Raji (cell line): ENCODE data around the gene ABHD12B.

Experiments used
- POLR2A ChIP-seq: IDR thresholded peaks from 2 replicates; pipeline ENCODE4 v1.6.1; 2011; ENCODE audit warnings: low read depth, low read length, control low read depth; ENCODE audit not compliant: insufficient read depth

ABHD12B gene

DNA sequence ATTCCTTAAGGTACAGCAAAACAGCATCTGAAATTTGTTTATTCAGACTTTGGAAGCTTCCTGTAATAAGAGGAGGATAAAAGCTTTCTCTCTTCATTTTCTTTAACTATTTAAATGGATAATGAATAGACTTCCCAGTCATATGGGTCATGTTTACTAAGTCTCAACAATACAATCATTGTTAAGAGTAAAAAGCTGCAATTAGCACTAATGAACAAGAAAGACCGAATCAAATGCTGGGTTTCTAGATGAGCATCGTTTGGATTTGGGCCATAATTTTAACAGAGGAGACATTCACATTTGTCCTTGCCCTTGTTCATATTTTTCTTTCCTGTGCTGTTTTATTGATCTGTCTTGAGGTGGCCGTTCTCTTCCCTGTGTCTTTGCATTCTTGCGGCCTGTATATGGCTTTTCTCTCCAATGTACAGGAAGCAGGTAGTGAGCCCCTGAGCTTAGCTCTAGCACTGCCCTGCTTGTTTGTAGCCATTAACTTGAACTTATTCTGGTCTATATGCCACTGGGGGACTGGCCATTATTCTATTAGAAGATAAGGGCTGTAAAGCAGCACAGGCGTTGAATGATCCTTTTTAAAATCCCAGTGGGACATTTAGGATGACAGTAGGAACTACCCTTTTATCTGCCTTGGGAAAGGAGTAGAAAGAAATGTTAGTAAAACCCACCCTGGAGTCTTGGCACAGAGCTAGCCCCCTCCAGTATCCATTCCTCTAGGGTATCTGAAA is 34.6 kb downstream of the ABHD12B start:
- TF ChIP-seq POLR2A, result no peak

DNA sequence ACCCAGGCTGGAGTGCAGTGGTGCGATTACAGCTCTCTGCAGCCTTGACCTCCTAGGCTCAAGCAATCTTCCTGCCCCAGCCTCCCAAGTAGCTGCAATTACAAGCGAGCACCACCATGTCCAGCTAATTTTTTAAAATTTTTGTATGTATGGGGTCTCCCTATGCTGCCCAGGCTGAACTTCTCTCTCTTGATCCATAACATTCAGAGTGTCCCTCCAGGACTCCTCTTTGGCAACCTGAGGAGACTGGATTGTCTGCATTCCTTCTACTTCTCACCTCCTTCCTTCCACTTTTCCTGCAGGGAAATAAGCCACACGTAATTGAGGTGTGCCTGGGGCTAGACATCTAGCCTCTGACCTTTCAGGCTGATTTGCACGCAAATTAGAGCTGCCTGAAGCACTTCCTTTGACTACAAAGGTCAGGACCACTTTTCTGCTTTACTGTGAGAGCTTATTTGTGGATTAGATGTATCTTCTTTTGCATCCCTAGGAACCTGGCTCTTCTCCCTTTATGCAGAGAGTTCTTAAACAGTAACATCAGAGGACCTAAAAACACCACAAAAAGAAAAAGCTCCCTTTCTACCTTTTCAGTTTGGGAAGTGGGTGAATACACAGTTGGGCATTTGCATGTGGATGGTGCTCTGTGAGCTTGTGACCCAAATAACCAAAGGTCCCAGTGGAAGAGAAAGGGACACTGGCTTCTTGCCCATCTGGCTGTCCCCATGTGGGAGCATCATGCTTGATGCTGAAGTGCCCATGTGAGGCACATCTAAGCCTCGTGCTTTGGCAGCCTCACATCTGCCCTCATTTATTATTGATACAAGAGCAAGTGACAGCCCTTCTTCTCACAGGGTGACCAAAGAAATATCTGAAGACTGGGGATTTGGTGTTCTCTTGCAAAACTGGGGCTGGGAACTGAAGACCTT is 38.9 kb downstream of the ABHD12B start:
- TF ChIP-seq POLR2A, result no peak

DNA sequence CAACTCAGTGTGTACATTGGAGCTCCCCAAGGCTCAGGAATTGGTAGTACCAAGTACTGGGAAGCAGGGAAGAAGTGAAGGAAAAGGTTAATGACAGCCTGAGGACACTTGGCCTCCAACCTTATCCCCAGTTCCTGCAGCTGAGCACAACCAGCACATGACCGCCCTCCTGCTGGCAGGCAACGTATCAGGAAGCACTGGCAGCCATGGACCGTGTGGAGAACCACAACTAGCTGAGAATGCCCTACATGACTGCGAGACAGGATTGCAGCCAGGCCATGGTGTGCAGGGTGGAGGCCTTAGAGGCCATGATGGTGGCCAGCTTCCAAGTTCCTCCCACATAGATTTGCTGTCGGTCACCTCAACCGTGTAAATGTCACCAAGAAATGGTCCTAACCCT is 45.6 kb downstream of the ABHD12B start:
- TF ChIP-seq POLR2A, result no peak

DNA sequence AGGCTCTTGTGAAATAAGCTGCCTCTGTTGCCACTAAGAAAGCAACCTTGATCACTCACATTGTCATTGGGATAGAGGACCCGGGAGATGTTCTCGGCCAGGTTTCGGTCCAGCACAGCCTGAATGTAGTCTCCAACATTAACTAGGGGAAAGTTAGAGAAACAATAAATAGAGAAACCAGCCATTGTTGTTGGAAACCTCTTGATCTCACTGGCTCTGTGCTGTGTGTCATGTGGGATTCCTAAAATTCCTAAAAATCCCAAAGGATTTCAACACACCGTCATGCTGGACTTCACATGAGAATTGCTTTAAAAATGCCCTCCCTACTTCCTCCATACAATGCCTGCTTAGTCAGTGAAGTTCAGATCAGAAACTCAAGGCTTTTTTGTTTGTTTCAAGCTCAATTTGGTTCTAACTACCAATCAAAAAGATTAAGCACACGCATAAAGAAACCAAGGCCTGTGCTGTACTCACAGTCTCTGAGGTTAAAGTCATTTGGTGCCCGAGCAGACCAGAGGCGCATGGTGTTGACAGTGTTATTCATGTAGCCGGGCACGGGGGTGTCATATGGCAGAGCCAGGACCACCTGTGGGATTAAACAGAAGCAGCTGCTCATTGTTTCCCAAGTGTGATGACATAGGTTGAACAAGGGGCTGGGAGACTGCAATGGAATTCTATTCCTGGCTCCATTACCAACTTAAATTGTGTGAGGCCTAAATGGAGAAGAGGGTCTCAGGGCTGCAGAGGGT is 48.8 kb downstream of the ABHD12B start:
- TF ChIP-seq POLR2A, result no peak

GRCh38 chr14:50922803-50923202 is 51.0 kb downstream of the ABHD12B start:
- no peak for TF ChIP-seq POLR2A

- TF ChIP-seq POLR2A, result no peak
Observed at GRCh38 chr14:50924236-50924635, 52.4 kb downstream of the ABHD12B start.

- TF ChIP-seq POLR2A, result no peak
Observed at GRCh38 chr14:50924843-50925242, 53.0 kb downstream of the ABHD12B start.

DNA sequence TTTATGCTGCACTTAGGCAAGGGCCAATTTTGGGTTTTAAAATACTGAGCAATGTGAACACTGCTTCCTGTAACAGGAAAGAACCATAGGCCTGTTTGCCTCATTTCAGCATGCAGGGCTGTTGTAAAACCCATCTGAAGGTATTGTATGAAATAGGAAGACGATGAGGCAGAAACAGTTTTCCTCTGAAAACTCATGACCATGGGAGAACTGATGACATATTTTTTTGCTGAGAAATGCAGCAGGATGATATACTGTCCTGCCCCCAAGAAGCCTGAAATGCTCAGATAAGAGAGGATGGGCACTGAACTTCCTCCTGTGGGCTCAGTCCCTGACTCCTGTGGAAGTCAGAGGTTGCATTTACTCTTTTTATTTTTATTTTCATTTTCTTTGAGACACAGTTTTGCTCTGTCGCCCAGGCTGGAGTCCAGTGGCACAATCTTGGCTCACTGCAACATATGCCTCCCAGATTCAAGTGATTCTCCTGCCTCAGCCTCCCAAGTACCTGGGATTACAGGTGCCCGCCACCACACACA is 55.1 kb downstream of the ABHD12B start:
- TF ChIP-seq POLR2A, result no peak

DNA sequence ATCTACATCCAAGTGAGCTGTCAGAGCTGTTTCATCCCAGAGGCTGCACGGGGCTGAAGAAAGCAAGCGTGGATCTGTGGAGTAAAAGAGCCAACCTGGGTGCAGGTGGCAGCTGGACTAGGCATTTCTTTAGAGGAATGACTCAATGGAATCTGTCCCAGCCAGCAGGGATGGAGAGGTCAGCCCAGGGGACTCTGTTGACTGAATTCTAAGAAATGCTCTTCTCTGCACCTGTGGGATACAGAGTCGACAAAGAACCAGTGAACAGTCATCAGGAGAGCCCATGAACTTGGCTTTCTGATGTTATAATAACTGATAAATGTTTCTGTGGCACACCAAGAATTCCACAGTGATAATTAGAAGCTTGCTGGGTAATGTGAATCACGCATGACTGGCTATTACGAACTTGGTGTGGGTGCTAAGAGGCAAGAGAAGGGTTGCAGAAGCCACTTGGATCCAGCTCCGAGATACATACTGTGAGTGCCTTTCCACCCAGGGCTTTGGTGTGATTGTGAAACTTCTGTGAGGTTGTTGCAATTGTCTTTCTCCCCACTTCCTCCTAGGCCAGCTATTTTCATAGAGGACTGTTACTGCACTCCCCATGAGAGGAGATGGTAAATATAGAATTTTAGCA is 56.3 kb downstream of the ABHD12B start:
- TF ChIP-seq POLR2A, result no peak

- no peak for TF ChIP-seq POLR2A
Observed at GRCh38 chr14:50929506-50929905, 57.7 kb downstream of the ABHD12B start.

DNA sequence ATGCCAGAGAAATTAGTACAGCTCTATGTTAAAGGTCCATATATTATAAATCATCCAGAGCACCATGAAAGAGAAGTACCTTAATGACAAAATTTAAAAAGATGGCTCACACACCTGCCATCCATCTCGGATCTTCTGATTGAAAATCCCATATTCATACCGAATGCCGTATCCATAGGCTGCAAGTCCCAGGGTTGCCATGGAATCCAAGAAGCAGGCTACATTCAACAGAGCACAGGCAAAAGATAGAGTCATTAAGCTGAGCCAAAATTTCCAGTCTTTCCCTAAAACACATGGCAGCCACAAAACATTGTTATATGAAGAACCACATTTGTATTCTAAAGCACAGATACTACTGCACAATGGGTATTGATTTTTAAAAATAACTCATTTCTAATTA is 59.7 kb downstream of the ABHD12B start:
- TF ChIP-seq POLR2A, result no peak

GRCh38 chr14:50932156-50932555 is 60.3 kb downstream of the ABHD12B start:
- no peak for TF ChIP-seq POLR2A

DNA sequence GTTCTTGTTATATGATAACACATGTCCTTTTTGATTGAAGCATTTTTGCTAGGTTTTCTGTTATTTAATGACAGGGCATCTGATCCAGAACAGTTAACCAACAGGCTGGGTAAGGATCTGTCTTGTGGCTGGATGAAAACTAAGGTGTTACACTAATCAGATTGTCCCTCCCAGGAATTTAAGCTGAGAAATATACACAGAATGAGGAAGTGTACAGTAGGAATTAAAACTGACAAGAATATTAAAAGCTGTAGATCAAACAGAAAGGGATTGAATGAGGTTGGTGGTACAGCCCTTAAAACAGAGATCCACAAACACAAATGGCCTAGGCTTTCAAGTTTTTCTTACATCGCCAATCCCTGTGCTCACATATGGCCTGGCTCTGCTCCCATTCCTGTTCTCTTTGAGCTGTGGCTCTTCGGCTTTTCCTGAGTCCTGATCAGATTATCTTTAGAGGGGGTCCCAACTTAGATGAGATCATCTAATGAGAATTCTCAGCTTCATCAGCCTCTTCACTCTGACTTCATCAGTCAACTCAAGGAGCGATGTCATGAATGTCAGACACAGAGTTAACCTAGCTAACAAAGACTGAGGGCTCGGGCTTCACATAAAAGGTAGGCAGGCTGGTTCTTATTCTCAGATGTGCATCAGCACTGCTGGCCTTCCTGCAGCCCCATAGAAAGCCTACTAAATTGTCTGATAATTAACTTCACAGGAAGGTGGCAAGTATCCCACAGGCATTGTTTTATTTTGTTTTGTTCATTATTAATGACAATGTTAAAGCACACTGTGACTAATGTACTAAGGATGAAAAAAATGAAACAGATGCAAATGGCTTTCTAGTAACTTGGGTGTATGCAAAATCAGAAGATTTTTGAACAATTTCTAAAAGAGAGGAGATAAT is 61.0 kb downstream of the ABHD12B start:
- no peak for TF ChIP-seq POLR2A
